Skeletal muscle satellite cell (primary cell): ENCODE results near the gene TUB.
A peak's percentile ranks its signal among the peaks of the same experiment; 100 is the strongest.

Experiments used
- H3K27me3 ChIP-seq: 2 replicates; pipeline ENCODE4 v1.7.0; 2013; ENCODE audit warnings: low read length; ENCODE audit not compliant: control insufficient read depth, insufficient read depth
- H3K36me3 ChIP-seq: 2 replicates; pipeline ENCODE4 v1.7.0; 2013; ENCODE audit warnings: mild to moderate bottlenecking, control low read depth, low read length; ENCODE audit not compliant: insufficient read depth
- H3K4me1 ChIP-seq: 2 replicates; pipeline ENCODE4 v1.7.0; 2013; ENCODE audit warnings: low read length; ENCODE audit not compliant: control insufficient read depth, insufficient read depth
- H3K4me2 ChIP-seq: 2 replicates; pipeline ENCODE4 v1.7.0; 2013; ENCODE audit warnings: mild to moderate bottlenecking, low read length
- H3K4me3 ChIP-seq: 2 replicates; pipeline ENCODE4 v1.7.0; 2013; ENCODE audit warnings: low read length
- H3K9ac ChIP-seq: 2 replicates; pipeline ENCODE4 v1.7.0; 2013; ENCODE audit warnings: mild to moderate bottlenecking, low read depth, low read length, moderate library complexity
- H3K9me3 ChIP-seq: replicated peaks from 2 replicates; pipeline ENCODE4 v1.7.0; 2013; ENCODE audit warnings: mild to moderate bottlenecking, control low read depth, low read length

TUB gene

DNA sequence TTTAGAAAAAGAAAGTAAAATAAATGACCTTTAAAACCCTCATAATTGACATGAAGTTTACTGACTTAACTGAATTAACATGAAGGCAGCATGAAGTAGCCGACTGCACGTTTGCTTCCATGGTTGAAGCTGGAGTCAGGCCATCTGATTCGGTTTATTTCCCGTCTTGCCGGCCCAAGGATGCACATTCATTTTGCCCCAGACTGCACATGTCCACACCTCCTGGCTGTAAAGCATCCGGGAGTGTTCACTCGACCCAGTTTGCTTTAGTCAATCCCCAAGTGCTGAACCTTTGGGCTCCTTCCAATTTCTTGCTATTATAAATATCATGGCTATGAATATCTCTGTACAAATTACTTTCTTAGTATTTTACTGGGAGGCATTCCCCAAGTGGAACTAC lies 17.7 kb upstream of the TUB start:
- H3K4me3 ChIP-seq: no peak overlapping the region
- no peak overlapping the region for H3K9ac ChIP-seq
- H3K4me1 ChIP-seq: peaks cover 25% of the 10 kb centered on the region
- H3K4me2 ChIP-seq: peak overlapping the region; percentile 7
- H3K27me3 ChIP-seq: no peaks in the 10 kb centered on the region
- H3K36me3 ChIP-seq: no peaks in the 10 kb centered on the region
- no peaks in the 10 kb centered on the region for H3K9me3 ChIP-seq

DNA sequence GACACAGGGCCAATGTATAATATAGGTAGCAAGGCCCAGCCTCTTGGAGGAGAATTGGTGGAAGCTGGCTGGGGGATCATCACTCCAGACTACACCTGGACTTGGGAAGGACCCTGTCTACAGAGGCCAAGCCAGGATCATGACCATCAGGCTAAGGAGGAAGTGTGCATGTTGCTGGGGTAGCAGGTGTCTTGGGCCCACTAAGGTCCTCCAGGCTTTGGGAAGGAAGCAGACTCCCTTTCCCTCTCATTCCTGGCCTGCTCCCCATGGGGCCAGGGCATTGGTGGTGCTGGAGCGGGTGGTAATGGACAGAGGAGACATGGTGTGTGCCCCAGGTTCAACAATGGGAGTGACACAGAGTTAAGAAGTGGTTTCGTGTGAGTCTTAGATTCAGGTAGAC lies 16.0 kb upstream of the TUB start:
- H3K36me3 ChIP-seq: no peaks in the 10 kb centered on the region
- no peaks in the 10 kb centered on the region for H3K27me3 ChIP-seq
- no peak overlapping the region for H3K4me2 ChIP-seq
- H3K9ac ChIP-seq: no peak overlapping the region
- H3K4me3 ChIP-seq: no peak overlapping the region
- peaks cover 42% of the 10 kb centered on the region for H3K4me1 ChIP-seq
- H3K9me3 ChIP-seq: no peaks in the 10 kb centered on the region

DNA sequence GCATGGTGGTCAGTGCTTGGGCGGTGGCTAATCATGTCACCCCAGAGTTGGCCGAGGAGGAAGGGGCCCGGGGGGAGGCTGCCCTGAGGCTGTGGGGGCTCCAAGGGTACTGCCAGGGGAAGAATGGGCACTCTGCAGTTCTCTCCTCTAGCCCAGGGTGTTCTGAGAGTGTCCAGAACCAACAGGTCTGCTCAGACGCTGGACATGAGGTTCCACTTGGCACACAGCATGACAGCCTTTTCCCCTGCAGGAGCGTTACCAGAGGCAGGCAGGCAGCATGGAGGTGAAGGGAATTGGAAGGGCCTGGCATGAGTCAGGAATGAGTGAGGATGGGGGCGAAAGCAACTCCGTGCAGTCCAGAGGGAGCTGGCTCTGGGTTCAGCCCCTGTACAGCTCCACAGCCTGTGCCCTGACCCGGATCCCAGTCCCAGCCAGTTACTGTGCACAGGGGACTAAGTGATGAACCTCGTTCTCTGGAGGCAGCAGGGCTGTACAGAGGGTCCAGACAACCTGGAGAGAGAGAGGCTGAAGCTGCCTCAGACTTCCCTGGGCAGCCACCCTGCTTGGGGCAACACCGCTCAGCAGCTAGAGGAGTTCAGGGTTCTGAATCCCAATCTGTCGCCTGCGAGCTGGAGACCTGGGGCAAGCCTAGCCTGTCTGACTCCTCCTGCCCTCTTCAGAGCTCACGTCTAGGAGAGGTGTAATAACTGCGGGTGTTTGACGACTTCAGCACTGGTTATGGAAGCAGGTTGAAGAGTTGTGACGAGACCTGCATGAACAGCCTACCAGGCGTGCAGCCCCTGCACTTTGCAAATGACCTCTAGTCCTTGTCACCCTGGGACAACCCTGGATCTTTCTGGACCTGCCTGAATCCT lies 14.7 kb upstream of the TUB start:
- H3K4me2 ChIP-seq: no peak overlapping the region
- no peak overlapping the region for H3K4me3 ChIP-seq
- H3K9me3 ChIP-seq: no peaks in the 10 kb centered on the region

DNA sequence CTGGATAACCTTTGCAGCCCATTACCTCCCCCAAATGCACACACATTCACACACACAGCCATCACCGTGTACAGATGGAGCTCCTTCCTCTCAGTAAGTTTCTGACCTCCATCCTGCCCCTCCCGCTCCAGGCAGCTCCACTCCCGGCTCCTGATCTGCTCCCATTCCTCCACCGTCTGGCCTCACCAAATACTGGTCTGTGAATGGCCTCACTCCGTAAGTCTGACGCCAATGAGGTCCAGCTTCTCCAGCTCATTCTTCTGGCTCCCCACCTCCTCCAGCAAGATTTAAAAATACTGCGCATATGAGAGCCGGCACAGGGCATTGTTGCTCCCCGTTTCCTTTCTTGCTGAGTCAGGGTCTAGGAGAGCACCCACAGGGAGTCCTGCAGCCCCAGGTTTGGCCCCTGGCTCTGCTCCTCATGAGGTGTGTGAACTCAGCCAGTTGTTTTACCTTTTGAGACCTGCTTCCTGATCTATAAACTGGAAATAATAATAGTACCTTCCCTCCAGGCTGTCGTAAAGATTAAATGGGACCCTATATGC lies 14.0 kb upstream of the TUB start:
- no peak overlapping the region for H3K9ac ChIP-seq
- no peaks in the 10 kb centered on the region for H3K36me3 ChIP-seq
- peaks cover 28% of the 10 kb centered on the region for H3K4me1 ChIP-seq
- no peaks in the 10 kb centered on the region for H3K9me3 ChIP-seq
- H3K4me3 ChIP-seq: no peak overlapping the region
- H3K4me2 ChIP-seq: no peak overlapping the region
- H3K27me3 ChIP-seq: peaks cover 6% of the 10 kb centered on the region

More for the DNA sequence above, 14.7 kb upstream of the TUB start:
- peaks cover 5% of the 10 kb centered on the region for H3K27me3 ChIP-seq
- no peaks in the 10 kb centered on the region for H3K36me3 ChIP-seq
- no peak overlapping the region for H3K9ac ChIP-seq
- peaks cover 30% of the 10 kb centered on the region for H3K4me1 ChIP-seq

DNA sequence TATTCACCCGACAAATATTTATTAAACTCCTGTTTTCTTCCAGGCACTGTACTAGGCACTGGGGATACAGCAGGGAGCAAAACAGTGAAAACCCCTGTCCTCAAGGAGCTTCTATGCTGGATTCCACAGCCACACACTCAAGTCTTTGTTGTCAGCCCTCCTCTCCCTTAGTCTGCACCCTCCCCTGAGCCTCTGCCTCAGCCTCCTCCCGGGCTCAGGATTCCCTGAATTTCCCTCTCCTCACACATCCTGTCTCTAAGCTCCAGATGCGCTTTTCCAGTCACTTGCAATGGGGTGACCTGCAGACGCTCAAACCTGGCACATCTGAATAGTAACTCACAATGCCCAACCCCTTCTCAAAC lies 13.5 kb upstream of the TUB start:
- Histone ChIP-seq H3K4me2 (no peak overlapping the region), H3K4me3 (no peak overlapping the region), H3K27me3 (peaks cover 12% of the 10 kb centered on the region), H3K36me3 (no peaks in the 10 kb centered on the region), H3K9me3 (no peaks in the 10 kb centered on the region), H3K4me1 (peaks cover 28% of the 10 kb centered on the region), H3K9ac (no peak overlapping the region)

DNA sequence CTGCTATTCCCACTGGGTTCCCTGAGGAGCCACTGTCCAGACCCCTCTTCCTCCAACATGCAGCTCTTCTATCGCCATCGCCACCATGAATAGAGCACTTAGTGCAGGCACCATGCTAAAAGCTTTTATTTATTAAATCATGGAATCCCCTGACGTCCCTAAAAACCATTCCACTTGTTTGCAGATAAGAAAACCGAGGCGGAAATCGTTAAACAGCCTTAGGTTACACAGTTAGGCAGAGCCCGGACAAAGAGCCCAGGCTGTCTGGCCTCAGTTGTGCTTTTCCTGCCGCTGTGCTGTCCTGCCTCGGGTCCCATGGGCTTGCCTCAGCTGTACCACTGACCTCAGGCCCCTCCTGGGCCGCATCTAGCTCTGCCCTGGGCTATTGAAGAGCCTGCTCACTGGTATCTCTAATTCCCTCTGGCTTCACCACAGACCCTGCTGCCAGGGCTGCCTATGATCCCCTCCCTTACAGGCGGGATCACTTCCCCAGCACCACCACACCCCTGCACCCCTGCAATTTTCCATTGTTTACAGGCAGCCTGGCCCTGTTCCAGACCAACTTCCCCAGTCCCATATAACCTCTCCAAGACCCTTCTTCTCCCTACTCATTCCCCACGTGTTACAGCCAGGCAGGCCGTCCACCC lies 13.0 kb upstream of the TUB start:
- no peaks in the 10 kb centered on the region for H3K36me3 ChIP-seq
- H3K4me1 ChIP-seq: peaks cover 24% of the 10 kb centered on the region
- peak overlapping the region; percentile 77 for H3K4me2 ChIP-seq
- H3K9me3 ChIP-seq: no peaks in the 10 kb centered on the region
- H3K9ac ChIP-seq: no peak overlapping the region
- H3K4me3 ChIP-seq: no peak overlapping the region
- H3K27me3 ChIP-seq: peaks cover 16% of the 10 kb centered on the region

DNA sequence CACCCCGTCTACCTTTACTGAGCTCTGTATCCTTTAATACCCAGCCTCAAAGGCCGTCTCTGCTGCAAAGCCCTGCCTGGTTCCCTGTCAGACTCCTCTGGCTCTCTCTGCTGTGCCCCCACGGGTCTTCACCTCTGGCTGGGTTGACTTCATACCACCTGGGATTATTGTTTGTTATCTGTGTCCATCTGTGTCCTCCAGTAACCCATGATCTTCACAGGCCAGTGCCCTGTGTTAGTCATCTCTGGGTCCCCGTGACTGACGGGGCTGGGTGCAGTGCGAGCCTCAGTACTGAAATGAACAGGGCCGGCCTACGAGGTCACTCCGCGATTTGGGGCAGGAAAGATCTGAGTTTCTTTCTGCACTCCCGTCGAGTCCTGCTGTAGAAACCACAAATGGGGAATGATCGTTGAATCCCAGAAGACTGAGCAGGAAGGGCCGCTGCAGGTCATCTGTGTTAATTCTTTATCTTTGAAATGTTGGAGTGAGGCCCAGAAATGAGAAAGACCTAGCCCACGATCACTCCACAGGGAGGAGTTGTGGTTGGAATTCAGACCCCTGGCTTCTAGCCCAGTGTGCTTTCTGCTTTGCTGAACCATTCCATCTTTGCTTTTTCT lies 12.3 kb upstream of the TUB start:
- Histone ChIP-seq H3K9ac (peak overlapping the region; percentile 29), H3K4me3 (peak overlapping the region; percentile 47), H3K27me3 (peaks cover 18% of the 10 kb centered on the region), H3K36me3 (no peaks in the 10 kb centered on the region), H3K4me2 (peak overlapping the region; percentile 77), H3K4me1 (peaks cover 17% of the 10 kb centered on the region), H3K9me3 (no peaks in the 10 kb centered on the region)

DNA sequence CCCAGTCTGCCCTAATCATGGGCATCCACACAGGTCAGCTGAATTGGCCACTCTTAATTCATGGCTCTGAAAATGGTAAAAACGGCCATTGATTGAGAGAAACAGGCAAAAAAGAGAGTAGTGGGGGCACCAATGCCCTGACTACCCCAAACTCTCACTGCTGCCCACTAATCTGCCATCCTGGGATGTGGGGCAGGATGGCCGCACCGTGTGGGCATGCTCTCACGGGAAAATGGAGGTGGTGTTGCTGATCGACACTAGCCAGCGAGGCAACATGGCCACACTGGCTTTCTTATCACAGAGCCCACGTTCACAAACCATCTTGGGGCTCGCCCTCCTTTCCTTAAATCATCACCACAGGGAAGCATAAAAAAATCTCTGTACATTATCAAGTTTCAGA lies 11.2 kb upstream of the TUB start:
- Histone ChIP-seq H3K4me1 (peaks cover 17% of the 10 kb centered on the region), H3K27me3 (peaks cover 18% of the 10 kb centered on the region), H3K4me3 (no peak overlapping the region), H3K4me2 (no peak overlapping the region), H3K36me3 (no peaks in the 10 kb centered on the region), H3K9ac (no peak overlapping the region), H3K9me3 (no peaks in the 10 kb centered on the region)

DNA sequence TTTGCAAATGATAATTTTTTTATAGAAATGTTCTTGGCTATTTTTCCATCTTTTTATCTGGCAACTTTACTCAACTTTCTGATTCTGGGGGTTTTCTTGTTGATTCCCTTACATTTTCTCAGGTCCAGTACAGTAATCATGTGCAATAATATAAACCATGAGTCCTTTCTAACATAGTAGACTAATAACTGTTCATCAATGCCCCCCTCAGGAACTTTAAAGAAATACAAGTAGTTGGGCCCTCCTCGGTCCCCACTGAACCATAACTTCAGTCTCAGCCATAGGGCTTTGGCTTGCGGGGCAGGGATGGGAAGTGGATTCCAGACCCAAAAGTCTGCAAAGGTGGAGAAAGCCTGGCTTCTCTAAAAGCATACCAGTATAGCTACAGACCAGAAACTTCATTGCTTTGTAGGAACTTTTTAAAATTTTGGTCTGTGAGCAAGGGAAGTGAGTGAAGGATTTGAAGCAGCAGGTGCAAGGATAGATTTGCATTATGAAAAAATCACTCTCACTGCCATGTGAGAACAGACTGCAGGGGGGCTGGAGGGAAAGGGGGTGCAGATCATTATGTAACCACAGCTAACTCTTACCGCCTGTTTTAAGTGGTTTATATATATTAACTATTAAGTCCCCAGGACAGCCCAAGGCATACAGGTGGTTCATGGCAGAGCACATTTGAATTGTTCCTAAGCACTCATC lies 10.4 kb upstream of the TUB start:
- no peaks in the 10 kb centered on the region for H3K9me3 ChIP-seq
- no peak overlapping the region for H3K4me2 ChIP-seq
- H3K36me3 ChIP-seq: no peaks in the 10 kb centered on the region
- H3K4me3 ChIP-seq: no peak overlapping the region
- H3K4me1 ChIP-seq: peaks cover 17% of the 10 kb centered on the region
- H3K9ac ChIP-seq: no peak overlapping the region
- H3K27me3 ChIP-seq: peaks cover 18% of the 10 kb centered on the region

DNA sequence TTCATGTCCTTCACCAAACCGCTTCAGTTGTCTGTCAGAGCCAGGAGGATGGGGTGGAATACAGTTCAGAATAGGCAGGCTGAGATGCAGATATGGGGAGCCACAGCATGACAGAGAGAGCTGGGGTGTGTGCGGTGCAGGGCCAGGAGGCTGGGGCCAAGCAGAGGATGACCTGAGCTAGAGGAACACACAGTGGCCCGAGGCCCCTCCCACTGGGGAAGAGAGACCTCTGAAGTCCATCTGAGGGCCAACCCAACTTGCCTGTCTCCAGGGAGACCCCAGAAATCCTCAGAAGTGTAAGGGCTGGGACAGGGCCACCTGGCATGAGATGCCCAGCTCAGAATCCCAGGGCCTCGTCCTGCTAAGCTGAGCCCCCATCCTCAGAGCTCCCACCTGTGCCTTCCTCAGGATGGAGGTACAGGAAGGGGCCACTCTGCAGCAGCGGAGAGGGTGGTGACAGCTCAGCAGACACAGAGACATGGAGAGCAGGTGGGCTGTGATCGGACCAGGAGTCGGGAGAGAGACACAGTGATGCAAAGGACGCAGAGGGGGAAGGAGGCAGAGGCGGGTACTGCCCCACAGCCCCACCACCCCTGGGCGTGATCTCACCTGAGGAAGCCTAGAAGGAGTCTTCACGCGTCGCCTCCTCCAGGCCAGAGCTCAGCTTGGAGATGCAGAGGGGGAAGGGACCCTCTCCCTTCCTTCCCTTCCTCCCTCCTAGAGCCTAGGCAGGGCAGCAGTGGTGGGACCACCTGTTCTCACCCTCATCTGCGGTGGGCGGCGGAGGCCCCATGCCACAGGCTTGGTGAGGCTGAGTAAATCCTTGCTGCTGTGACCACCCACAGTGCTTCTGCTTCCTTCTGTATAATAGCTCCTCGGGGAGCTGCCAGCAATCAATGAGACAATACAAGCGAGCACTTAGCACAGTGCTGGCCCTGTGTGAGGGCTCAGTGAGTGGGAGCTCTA lies 9.1 kb upstream of the TUB start:
- Histone ChIP-seq H3K4me2 (no peak overlapping the region), H3K4me3 (no peak overlapping the region), H3K27me3 (peaks cover 18% of the 10 kb centered on the region), H3K9me3 (no peaks in the 10 kb centered on the region), H3K4me1 (peaks cover 17% of the 10 kb centered on the region), H3K9ac (no peak overlapping the region), H3K36me3 (no peaks in the 10 kb centered on the region)
